Measurements from ENCODE around the gene UBXN10. TPM values are rescaled to one million over a fixed set of nuclear protein-coding genes. Genes with fewer than 3 reads are reported as not detected.
"Not testable (repeated sequence)": the region's sequence is repeated elsewhere in the genome, so short reads cannot be mapped to it uniquely, and the experiment has no call there.

UBXN10 gene
- total RNA-seq, 4 donors from 2014 or later: 1.2 to 11.3 (median 3.3) TPM

DNA sequence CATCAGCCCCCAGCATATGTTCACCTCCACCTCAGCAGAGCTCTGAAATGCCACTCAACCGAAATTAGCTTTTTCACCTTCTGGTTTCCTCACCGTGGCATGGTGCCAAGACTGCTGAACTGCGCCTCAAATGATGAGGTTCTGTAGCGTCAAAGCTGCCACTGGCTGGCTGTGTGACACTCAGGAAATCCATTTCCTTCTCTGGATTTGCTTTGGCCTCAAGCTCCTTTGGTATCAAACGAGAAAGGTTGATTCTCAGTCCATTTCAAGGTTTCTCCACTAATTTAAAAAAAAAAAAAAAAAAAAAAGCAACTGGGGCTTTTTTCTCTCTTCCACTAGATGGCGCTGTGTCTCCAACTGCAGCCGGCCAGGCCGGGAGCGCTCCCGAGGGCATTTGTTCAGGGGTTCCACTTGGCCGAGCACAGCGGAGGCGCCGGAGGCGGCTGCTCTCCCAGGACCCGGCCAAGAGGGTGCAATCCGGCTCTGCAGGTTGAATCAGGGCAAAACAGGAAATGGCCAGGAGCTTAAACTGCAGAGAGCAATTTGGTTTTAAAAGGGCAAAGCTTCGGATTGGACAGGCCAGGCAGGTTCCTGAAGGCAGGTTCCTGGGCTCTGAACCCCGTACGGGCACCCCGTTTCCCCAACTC, 26.9 kb downstream of the UBXN10 start:
- DNase-seq: peak; percentile 20 to 25
- no peak overlapping the region for H3K27ac ChIP-seq
- intact Hi-C loops (cut with DNase I; ENCODE audit: low total_unique reads): loop anchor here (10.0 kb wide), 1 partner anchor 282 kb away; no protein-coding TSS in a partner anchor
- H3K36me3 ChIP-seq: no peaks in the 10 kb centered on the region
- H3K4me1 ChIP-seq: no peaks in the 10 kb centered on the region
- no peaks in the 10 kb centered on the region for H3K27me3 ChIP-seq
- no peak overlapping the region for H3K4me3 ChIP-seq
- TF ChIP-seq CTCF (IDR thresholded peaks at IDR 0.05): peak; percentile 42 to 71 (median 54)
- TF ChIP-seq POLR2A (IDR thresholded peaks at IDR 0.05): no peak
- no peaks in the 10 kb centered on the region for H3K9me3 ChIP-seq

DNA sequence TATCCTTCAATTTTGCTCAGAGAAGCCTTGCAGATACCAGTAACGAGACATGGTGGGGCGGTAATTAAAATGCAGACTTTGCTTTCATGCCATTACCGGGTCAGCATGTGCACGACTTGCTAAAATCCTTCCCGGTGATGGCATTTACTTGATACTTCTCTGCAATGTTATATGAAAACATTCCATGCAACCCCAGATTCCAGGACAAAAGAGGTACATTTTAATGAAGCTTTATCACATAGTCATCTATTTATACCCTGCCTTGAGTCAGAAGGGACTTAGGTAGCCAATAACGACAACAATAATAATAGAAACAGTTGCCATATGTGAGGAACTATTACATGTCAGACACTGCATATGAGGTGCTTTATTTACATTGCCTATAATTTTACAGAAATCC, 29.8 kb downstream of the UBXN10 start:
- H3K4me1 ChIP-seq: no peaks in the 10 kb centered on the region
- intact Hi-C loops (cut with DNase I; ENCODE audit: low total_unique reads): loop anchor here (10.0 kb wide), 1 partner anchor 279 kb away; no protein-coding TSS in a partner anchor
- no peaks in the 10 kb centered on the region for H3K9me3 ChIP-seq

GRCh38 chr1:20216574-20216973, 30.7 kb downstream of the UBXN10 start:
- no peak for DNase-seq
- H3K27me3 ChIP-seq: no peaks in the 10 kb centered on the region
- no peak overlapping the region for H3K4me3 ChIP-seq
- no peak overlapping the region for H3K27ac ChIP-seq
- H3K36me3 ChIP-seq: no peaks in the 10 kb centered on the region
- TF ChIP-seq CTCF (IDR thresholded peaks at IDR 0.05) (no peak), POLR2A (IDR thresholded peaks at IDR 0.05) (no peak)
- intact Hi-C loops (cut with DNase I; ENCODE audit: low total_unique reads): loop anchor here (10.0 kb wide), 1 partner anchor 278 kb away; no protein-coding TSS in a partner anchor
- H3K9me3 ChIP-seq: no peaks in the 10 kb centered on the region
- H3K4me1 ChIP-seq: no peaks in the 10 kb centered on the region

More for the DNA sequence above, 29.8 kb downstream of the UBXN10 start:
- DNase-seq: no peak
- Histone ChIP-seq H3K27me3 (no peaks in the 10 kb centered on the region), H3K4me3 (no peak overlapping the region), H3K27ac (no peak overlapping the region), H3K36me3 (no peaks in the 10 kb centered on the region)
- no peak for TF ChIP-seq POLR2A (IDR thresholded peaks at IDR 0.05)
- no peak for TF ChIP-seq CTCF (IDR thresholded peaks at IDR 0.05)

- H3K36me3 ChIP-seq, DNase-seq, H3K27me3 ChIP-seq, H3K4me1 ChIP-seq, H3K4me3 ChIP-seq, H3K9me3 ChIP-seq, H3K27ac ChIP-seq: not testable (repeated sequence)
- intact Hi-C loops (cut with DNase I; ENCODE audit: low total_unique reads): loop anchor here (10.0 kb wide), 1 partner anchor 276 kb away; no protein-coding TSS in a partner anchor
Measured at GRCh38 chr1:20219053-20219452, 33.2 kb downstream of the UBXN10 start.

GRCh38 chr1:20220036-20220435, 34.1 kb downstream of the UBXN10 start:
- H3K36me3 ChIP-seq: no peaks in the 10 kb centered on the region
- no peaks in the 10 kb centered on the region for H3K9me3 ChIP-seq
- TF ChIP-seq POLR2A (IDR thresholded peaks at IDR 0.05) (no peak), CTCF (IDR thresholded peaks at IDR 0.05) (no peak)
- no peak overlapping the region for H3K4me3 ChIP-seq
- H3K27ac ChIP-seq: no peak overlapping the region
- intact Hi-C loops (cut with DNase I; ENCODE audit: low total_unique reads): no loop called here
- no peaks in the 10 kb centered on the region for H3K4me1 ChIP-seq
- no peak for DNase-seq
- no peaks in the 10 kb centered on the region for H3K27me3 ChIP-seq

Data from uterus (tissue), 4 donors.